HTR-8/SVneo (cell line): ENCODE data around the gene NFATC3.

ENCODE experiments used
- DNase-seq: peaks from one replicate; pipeline ENCODE4 v3.0.0; 2011; ENCODE audit warnings: low spot score, mixed read lengths; ENCODE audit not compliant: insufficient read length
- FAIRE-seq: peaks from 2 replicates; lab custom pipeline; 2011; peaks lifted over from hg19 to GRCh38; lab: Jason Lieb, UNC

NFATC3 gene

GRCh38 chr16:68227183-68227793, 142.1 kb downstream of the NFATC3 start:
- no peak for DNase-seq
- no peak for FAIRE-seq

DNA sequence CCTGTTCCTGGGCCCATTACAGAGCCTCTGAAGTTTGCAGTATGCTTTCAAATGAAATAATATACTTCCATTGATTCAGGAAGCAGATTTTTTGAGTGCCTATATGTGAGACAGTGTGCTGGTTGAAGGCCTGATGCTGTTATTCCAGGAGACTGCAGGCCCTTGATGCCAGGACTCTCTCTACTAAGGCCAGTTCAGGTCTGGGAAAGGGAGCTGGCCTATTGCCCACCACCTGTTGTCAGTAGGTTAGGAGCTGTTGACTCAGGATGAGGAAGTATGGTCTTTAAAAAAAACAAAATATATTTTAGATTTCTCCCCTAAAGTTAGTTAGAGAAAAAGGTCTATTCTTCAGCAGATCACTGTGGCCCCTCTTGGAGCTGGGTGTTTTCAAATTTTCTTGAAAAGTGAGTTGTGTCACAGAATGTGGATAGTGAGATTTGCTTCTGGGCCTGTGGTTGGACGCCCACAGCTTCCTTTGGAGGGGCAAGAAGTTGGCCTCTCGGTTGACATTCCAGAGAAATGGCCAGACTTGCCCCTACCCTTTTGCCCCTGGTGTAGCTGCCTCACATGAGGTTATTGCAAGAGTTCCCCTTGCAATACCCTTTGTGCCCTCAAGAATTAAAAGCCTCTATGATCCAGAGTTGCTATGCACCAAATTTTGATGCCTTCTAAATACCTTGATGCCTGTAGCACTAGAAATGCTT, 142.8 kb downstream of the NFATC3 start:
- DNase-seq (no peak), FAIRE-seq (no peak)

- DNase-seq: no peak
- no peak for FAIRE-seq
These were observed 143.5 kb downstream of the NFATC3 start for GRCh38 chr16:68228652-68229051.

- peak; percentile 74 for DNase-seq
- FAIRE-seq: peak; percentile 44
These were observed 144.4 kb downstream of the NFATC3 start for GRCh38 chr16:68229431-68230175.

- DNase-seq: no peak
- no peak for FAIRE-seq
These were observed 145.0 kb downstream of the NFATC3 start for GRCh38 chr16:68230176-68230571.

GRCh38 chr16:68230956-68231355, 145.8 kb downstream of the NFATC3 start:
- FAIRE-seq (no peak), DNase-seq (no peak)

DNA sequence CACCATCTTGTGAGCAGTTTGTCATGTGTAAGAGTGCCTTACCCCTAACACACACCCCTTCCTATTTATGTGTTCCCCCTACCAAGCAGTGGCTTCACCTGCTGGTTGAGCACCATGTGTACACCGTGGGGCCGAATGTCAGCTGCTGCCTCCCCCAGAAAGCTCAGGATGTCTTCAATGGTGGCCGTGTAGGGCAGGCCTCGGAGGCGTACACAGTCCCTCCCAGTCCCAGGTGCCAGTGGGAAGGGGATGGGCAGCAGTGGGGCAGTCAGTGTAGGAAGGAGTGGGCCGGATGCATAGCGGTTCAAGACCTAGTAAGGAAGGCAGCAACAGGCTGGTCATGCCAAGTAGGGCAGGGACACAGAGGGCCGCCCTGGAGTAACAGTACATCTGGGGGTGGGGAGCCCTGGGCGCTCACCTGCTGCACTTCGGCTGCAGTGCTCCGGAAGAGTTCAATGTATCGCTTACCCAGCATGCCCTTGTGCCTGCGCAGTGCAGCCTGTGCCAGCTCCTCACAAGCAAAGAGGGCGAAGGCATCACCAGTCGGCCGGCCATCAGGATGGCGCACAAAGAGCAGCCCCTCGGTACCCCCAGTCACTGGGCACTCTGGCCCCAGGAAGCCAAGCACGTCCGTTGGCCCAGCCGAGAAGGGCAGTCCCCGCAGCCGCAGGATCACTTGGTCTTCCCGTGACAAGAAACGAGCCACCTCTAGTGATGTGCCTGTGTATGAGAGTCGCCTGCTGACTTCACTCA, 146.4 kb downstream of the NFATC3 start:
- DNase-seq (no peak), FAIRE-seq (peak; percentile 4)

- FAIRE-seq: peak; percentile 26
- no peak for DNase-seq
These were observed 147.2 kb downstream of the NFATC3 start for GRCh38 chr16:68232335-68232734.

DNA sequence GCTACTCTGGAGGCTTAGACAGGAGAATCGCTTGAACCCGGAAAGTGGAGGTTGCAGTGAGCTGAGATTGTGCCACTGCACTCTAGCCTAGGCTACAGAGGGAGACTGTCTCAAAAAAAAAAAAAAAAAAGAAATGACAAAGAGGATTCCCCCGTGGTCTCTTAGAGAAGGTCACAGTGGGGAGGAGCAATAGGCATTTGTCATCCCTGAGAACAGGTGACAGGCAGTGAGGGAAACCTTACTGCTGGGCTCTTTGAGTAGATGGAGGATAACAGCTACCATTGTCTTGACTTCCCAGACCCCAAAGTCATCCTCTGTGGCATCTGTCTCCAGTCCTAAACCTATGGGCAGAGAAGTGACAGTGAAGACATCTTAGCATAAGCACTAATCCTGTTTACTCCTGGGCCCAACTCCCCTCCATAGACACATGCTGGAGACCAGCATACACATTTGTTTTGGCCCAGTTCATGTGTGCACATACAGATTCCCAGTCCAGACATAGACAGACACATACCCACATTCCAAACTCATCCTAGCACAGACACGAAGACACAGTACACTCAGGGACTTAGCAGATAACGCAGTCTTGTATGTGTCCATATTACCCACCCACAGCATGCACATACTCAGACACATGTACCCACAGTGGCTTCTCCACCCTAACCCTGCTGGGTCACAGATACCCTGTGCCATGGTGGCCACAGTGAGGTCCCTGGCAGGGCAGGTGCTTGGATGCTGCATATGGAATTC, 148.1 kb downstream of the NFATC3 start:
- FAIRE-seq: peak; percentile 46
- DNase-seq: no peak

DNA sequence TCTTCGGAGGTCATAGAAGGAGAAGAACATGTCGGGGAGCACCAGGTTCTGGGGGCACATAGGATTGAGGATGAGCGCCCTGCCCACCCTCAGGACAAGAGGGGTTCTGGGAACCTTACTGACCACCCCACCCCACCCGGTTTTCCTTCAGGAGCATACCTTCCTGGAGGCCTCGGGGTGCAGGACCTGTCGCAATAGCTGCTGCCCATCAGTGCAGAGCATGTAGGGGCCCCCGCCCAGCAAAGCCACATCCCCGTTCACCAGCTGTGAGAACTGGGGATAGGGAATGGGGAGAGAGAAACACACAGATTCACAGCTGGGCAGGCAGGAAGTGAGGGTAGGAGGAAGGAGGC, 148.6 kb downstream of the NFATC3 start:
- DNase-seq (no peak), FAIRE-seq (no peak)

- FAIRE-seq: no peak
- no peak for DNase-seq
These were observed 149.3 kb downstream of the NFATC3 start for GRCh38 chr16:68234188-68235107.

DNA sequence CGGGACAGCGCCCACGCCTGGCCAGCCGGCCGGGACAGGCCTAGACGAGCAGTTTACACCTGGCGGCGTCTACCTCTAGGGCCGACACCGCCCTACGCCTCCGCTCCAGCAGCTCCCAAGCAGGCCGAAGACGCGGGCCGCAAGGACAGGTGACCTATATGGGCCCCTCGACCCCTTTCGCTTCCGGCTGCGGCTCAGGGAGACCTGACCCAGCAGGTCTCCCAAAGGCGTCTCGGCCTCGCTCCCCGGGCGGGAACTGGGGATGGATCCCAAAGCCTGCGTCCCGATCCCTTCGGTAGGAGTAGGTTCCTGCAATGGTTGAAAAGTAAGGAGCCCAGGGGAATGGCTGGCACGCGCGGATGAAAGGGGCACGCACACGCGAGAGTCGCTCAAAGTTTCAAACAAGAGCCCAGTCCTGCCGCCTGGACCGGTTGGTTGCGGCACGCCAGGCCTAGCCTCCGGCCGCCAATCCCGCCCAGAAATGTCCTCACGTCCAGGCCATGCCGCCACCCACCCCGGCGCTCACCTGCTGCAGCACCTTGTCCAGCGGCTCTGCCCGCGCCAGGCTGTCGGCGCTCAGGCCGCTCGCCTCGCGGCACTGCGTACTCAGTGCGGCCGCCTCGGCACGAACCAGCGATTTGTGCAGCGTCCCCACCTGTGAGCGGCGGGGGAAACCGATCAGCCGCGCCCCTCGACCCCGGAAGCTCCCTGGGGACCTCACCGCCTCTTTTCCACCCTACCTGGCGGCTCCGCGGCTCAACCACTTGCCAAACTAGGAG, 150.1 kb downstream of the NFATC3 start:
- FAIRE-seq (no peak), DNase-seq (no peak)

DNA sequence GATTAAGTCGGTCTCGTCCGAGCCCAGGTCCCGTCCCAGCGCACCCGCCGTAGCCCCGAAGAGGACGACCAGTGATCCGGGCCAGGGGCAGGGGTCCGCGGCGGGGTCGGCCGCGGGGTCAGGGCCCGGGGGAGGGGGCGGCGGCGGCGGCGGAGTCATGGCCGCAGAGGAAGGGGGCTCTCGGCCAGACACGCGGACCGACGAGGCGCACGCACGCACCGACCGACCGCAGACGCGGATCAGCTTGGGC, 150.6 kb downstream of the NFATC3 start, which contains the start of gene ESRP2:
ESRP2 (minus strand) TSS at position 241 of the 250 bp plus-strand sequence; CDS start at position 159, 82 bp downstream.
- FAIRE-seq: no peak
- no peak for DNase-seq

DNA sequence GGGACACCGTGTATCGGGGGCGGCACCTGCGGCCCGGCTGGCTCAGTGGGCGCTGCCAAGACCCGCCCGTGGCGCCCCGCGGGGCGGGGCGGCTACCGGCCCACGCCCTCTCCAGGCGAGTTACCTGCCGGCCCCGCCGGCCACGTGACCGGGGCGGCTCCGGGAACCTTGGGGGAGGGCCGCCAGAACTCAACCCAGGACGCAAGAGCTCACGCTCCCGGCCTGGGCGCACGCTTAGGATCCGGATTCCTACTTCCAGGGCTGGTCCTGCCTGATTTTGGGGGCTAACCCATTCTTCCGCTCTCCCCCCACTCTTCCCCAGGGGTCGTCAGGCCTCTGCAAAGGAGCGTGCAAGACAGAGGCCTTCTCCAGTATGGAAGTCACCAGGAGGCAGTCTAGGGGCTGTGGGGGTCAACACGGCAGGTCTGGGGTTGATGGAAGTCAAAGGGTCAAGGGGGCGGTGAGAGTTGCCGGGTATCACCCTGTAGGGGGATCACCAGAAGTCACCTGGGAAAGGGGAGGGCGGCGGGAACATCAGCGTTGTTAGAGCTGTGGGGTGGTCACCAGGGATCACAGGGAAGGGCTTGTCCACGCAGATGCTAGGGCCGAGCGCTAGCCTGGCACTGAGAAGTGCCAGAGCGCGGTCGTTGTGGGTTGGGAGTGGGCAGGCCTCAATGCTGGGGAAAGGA, 151.1 kb downstream of the NFATC3 start:
- peak; percentile 20 for FAIRE-seq
- DNase-seq: no peak

- FAIRE-seq (no peak), DNase-seq (no peak)
These were observed 151.7 kb downstream of the NFATC3 start for GRCh38 chr16:68236826-68237242.

DNA sequence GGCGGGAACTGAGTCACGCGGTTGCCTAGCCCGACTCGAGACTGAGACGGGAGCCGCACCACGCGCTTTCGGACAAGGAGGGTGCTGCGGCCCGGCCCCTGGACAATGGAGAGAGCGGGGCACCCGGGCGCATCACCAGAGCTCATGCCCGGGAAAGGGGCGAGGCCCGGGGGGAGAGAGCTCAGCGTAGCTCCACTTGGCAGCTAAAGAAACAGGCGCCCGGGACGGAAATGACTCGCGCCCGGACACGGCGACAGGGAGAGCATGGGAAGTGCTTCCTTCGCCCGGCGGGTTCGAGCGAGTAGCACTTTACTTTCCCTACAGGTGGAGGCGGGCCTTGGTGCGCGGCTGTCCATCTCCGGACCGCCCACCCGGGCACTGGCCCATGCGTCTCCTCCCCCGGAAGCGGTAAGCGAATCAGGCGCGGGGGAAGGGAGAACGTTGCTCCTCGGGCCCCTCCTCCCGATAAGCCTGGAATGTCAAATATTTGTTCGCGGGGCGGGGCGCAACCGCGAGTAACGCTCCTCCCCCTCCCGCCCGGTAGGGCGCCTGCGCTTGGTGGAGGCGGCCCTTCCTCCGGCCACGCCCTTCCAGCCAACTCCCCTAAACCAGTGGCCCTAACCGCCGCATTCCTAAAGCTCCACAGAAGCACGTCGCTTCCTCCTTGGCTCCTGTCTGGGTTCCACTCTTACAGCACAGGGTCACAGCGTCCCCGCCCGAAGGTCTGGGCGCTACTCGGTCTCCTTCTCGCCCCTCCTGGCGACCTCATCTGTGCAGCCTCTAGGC, 152.3 kb downstream of the NFATC3 start:
- FAIRE-seq (peak; percentile 99), DNase-seq (peak; percentile 99)

- FAIRE-seq: no peak
- DNase-seq: no peak
These were observed 152.8 kb downstream of the NFATC3 start for GRCh38 chr16:68238029-68238345.
